HEK293 (cell line): ENCODE results near the gene DNASE2.

Experiments
- CTCF ChIP-seq: fragments of 450-650 bp; formaldehyde crosslinking; IDR thresholded peaks from 2 replicates; pipeline ENCODE4 v1.5.1; 2016; ENCODE audit warnings: missing biosample characterization, missing genetic modification characterization
- SCRT1 ChIP-seq: fragments of 450-650 bp; formaldehyde crosslinking; IDR thresholded peaks from 2 replicates; pipeline ENCODE4 v1.5.1; 2016; ENCODE audit warnings: missing biosample characterization, missing genetic modification characterization, borderline replicate concordance
- YY1 ChIP-seq: fragments of 450-650 bp; formaldehyde crosslinking; IDR thresholded peaks from 2 replicates; pipeline ENCODE4 v1.5.1; 2018; ENCODE audit warnings: missing biosample characterization, missing genetic modification characterization
- ZBTB21 ChIP-seq: fragments of 450-650 bp; formaldehyde crosslinking; IDR thresholded peaks from 2 replicates; pipeline ENCODE4 v1.5.1; 2017; ENCODE audit warnings: missing biosample characterization, missing genetic modification characterization
- ZBTB8A ChIP-seq: fragments of 450-650 bp; formaldehyde crosslinking; IDR thresholded peaks from 2 replicates; pipeline ENCODE4 v1.5.1; 2016; ENCODE audit warnings: missing biosample characterization, missing genetic modification characterization
- ZFHX2 ChIP-seq: fragments of 450-650 bp; formaldehyde crosslinking; conservative IDR thresholded peaks from 2 replicates; pipeline ENCODE4 v1.5.1; 2016; ENCODE audit warnings: missing biosample characterization, missing genetic modification characterization
- ZNF140 ChIP-seq: fragments of 450-650 bp; formaldehyde crosslinking; IDR thresholded peaks from 2 replicates; pipeline ENCODE4 v1.5.1; 2016; ENCODE audit warnings: missing biosample characterization, missing genetic modification characterization
- ZNF416 ChIP-seq: fragments of 450-650 bp; formaldehyde crosslinking; IDR thresholded peaks from 2 replicates; pipeline ENCODE4 v1.5.1; 2016; ENCODE audit warnings: missing biosample characterization, missing genetic modification characterization
- ZNF449 ChIP-seq: fragments of 450-650 bp; formaldehyde crosslinking; IDR thresholded peaks from 2 replicates; pipeline ENCODE4 v1.5.1; 2017; ENCODE audit warnings: missing biosample characterization, mild to moderate bottlenecking, missing genetic modification characterization, moderate library complexity

- TF ChIP-seq ZBTB8A (tag by site-specific recombination) (no peak), ZBTB21 (tag by site-specific recombination) (no peak), CTCF (tag by site-specific recombination) (no peak), YY1 (tag by site-specific recombination) (no peak), ZNF416 (no peak), ZFHX2 (no peak), ZNF140 (tag by site-specific recombination) (no peak), ZNF449 (tag by site-specific recombination) (no peak), SCRT1 (tag by site-specific recombination) (no peak)
Measured at GRCh38 chr19:12875086-12875485, 6.2 kb downstream of the DNASE2 start.
